Measurements from ENCODE around the gene DNAJB6.

GRCh38 chr7:157400171-157400860 lies 63.5 kb downstream of the DNAJB6 start:
- no peak for TF ChIP-seq CTCF (IDR thresholded peaks at IDR 0.05; ENCODE audit: poor library complexity)
- no peak for TF ChIP-seq EZH2 (IDR thresholded peaks at IDR 0.05; ENCODE audit: borderline replicate concordance)
- no peak for TF ChIP-seq EZH2phosphoT487 (IDR thresholded peaks at IDR 0.05; ENCODE audit: low read depth, severe bottlenecking, unreplicated experiment)

Data from hepatocyte (in vitro differentiated cells).